H9 (cell line): Measurements from ENCODE around the gene EFNA1. TPM values are rescaled to one million over a fixed set of nuclear protein-coding genes. Genes with fewer than 3 reads are reported as not detected.

Experiments used
- DNase-seq: peaks from one replicate; pipeline ENCODE4 v3.0.0-alpha.2; 2017
- H2AFZ ChIP-seq: one replicate; pipeline ENCODE4 v1.6.1; 2013; ENCODE audit warnings: mild to moderate bottlenecking, low read length, control low read depth, moderate library complexity
- H2AK5ac ChIP-seq: 2 replicates; pipeline ENCODE4 v1.6.1; 2013; ENCODE audit warnings: low read length, control low read depth, mixed read lengths; ENCODE audit not compliant: insufficient read length
- H2BK120ac ChIP-seq: one replicate; pipeline ENCODE4 v1.6.1; 2013; ENCODE audit warnings: low read depth, mild to moderate bottlenecking, low read length, control low read depth, inconsistent platforms; ENCODE audit not compliant: poor library complexity, severe bottlenecking
- H2BK12ac ChIP-seq: 2 replicates; pipeline ENCODE4 v1.6.1; 2013; ENCODE audit warnings: low read length, control low read depth, mixed read lengths, low read depth; ENCODE audit not compliant: insufficient read length
- H2BK15ac ChIP-seq: 2 replicates; pipeline ENCODE4 v1.6.1; 2013; ENCODE audit warnings: low read depth, low read length, control low read depth
- H2BK20ac ChIP-seq: one replicate; pipeline ENCODE4 v1.6.1; 2013; ENCODE audit warnings: low read depth, mild to moderate bottlenecking, low read length, control low read depth, inconsistent platforms; ENCODE audit not compliant: poor library complexity, severe bottlenecking
- H2BK5ac ChIP-seq: 2 replicates; pipeline ENCODE4 v1.6.1; 2013; ENCODE audit warnings: low read length, control low read depth, mixed read lengths; ENCODE audit not compliant: insufficient read length
- H3K14ac ChIP-seq: 2 replicates; pipeline ENCODE4 v1.6.1; 2013; ENCODE audit warnings: low read length, control low read depth; ENCODE audit not compliant: insufficient read depth
- H3K18ac ChIP-seq: 2 replicates; pipeline ENCODE4 v1.6.1; 2013; ENCODE audit warnings: low read depth, mild to moderate bottlenecking, mixed read lengths, low read length, control low read depth; ENCODE audit not compliant: insufficient read length
- H3K23ac ChIP-seq: 2 replicates; pipeline ENCODE4 v1.6.1; 2013; ENCODE audit warnings: low read length, control low read depth, mixed read lengths, low read depth; ENCODE audit not compliant: insufficient read length
- H3K23me2 ChIP-seq: 2 replicates; pipeline ENCODE4 v1.6.1; 2013; ENCODE audit warnings: low read depth, mild to moderate bottlenecking, mixed read lengths, low read length, control low read depth; ENCODE audit not compliant: insufficient read length, poor library complexity, severe bottlenecking
- H3K27ac ChIP-seq: 2 replicates; pipeline ENCODE4 v1.5.1; 2013; ENCODE audit warnings: low read length, control low read depth, mixed read lengths, low read depth; ENCODE audit not compliant: insufficient read length
- H3K27me3 ChIP-seq: 2 replicates; pipeline ENCODE4 v1.6.1; 2013; ENCODE audit warnings: low read length, control low read depth, inconsistent platforms; ENCODE audit not compliant: insufficient read depth
- H3K4ac ChIP-seq: 2 replicates; pipeline ENCODE4 v1.6.1; 2013; ENCODE audit warnings: low read depth, mild to moderate bottlenecking, control low read depth, inconsistent platforms, low read length, moderate library complexity
- H3K4me1 ChIP-seq: 2 replicates; pipeline ENCODE4 v1.6.1; 2013; ENCODE audit warnings: low read length, control low read depth, inconsistent platforms; ENCODE audit not compliant: insufficient read depth
- H3K4me2 ChIP-seq: 2 replicates; pipeline ENCODE4 v1.6.1; 2013; ENCODE audit warnings: low read length, control low read depth, mixed read lengths; ENCODE audit not compliant: insufficient read length, insufficient read depth
- H3K56ac ChIP-seq: 2 replicates; pipeline ENCODE4 v1.6.1; 2013; ENCODE audit warnings: low read depth, mild to moderate bottlenecking, mixed read lengths, low read length, control low read depth; ENCODE audit not compliant: insufficient read length
- H3K79me1 ChIP-seq: 2 replicates; pipeline ENCODE4 v1.6.1; 2013; ENCODE audit warnings: low read depth, mild to moderate bottlenecking, moderate library complexity, low read length, control low read depth, inconsistent platforms; ENCODE audit not compliant: insufficient read depth, poor library complexity, severe bottlenecking
- H3K79me2 ChIP-seq: 2 replicates; pipeline ENCODE4 v1.6.1; 2013; ENCODE audit warnings: low read length, control low read depth, inconsistent platforms; ENCODE audit not compliant: insufficient read depth
- H3K9ac ChIP-seq: 2 replicates; pipeline ENCODE4 v1.6.1; 2013; ENCODE audit warnings: low read length, control low read depth, mixed read lengths; ENCODE audit not compliant: insufficient read length; ENCODE audit errors: extremely low read depth
- H3K9me3 ChIP-seq: one replicate; pipeline ENCODE4 v1.6.1; 2013; ENCODE audit warnings: low read depth, low read length, inconsistent platforms; ENCODE audit not compliant: control insufficient read depth
- H3T11ph ChIP-seq: one replicate; pipeline ENCODE4 v1.6.1; 2013; ENCODE audit warnings: mild to moderate bottlenecking, low read length, control low read depth, inconsistent platforms
- H4K20me1 ChIP-seq: one replicate; pipeline ENCODE4 v1.6.1; 2013; ENCODE audit not compliant: control insufficient read depth, insufficient read length, insufficient read depth
- H4K5ac ChIP-seq: 2 replicates; pipeline ENCODE4 v1.6.1; 2013; ENCODE audit warnings: low read depth, mild to moderate bottlenecking, mixed read lengths, low read length, control low read depth; ENCODE audit not compliant: insufficient read length
- H4K8ac ChIP-seq: replicated peaks from 2 replicates; pipeline ENCODE4 v1.6.1; 2013; ENCODE audit warnings: low read length, control low read depth, mixed read lengths, low read depth; ENCODE audit not compliant: insufficient read length
- H4K91ac ChIP-seq: 2 replicates; pipeline ENCODE4 v1.6.1; 2013; ENCODE audit warnings: low read depth, mild to moderate bottlenecking, moderate library complexity, mixed read lengths, low read length, control low read depth; ENCODE audit not compliant: insufficient read length
- H3K27ac Mint-ChIP-seq, 3 experiments: 2 replicates in 2 of 3; 3 replicates in 1 of 3; pipeline ENCODE4 v1.8.0; 2020 to 2021; ENCODE audit warnings: mixed read lengths in 3 of 3, mild to moderate bottlenecking in 1 of 3, moderate library complexity in 1 of 3
- H3K27me3 Mint-ChIP-seq: 2 replicates; pipeline ENCODE4 v1.8.0; 2021; ENCODE audit warnings: low read depth, mild to moderate bottlenecking, moderate library complexity, mixed read lengths
- H3K36me3 Mint-ChIP-seq, 3 experiments: 2 replicates in 2 of 3; 3 replicates in 1 of 3; pipeline ENCODE4 v1.8.0; 2020 to 2021; ENCODE audit warnings: low read depth in 3 of 3, mixed read lengths in 3 of 3; ENCODE audit not compliant: insufficient read depth in 1 of 3
- H3K4me1 Mint-ChIP-seq, 2 experiments: 2 replicates each; pipeline ENCODE4 v1.8.0; 2020; ENCODE audit warnings: mixed read lengths in 2 of 2
- H3K4me3 Mint-ChIP-seq, 2 experiments: 2 replicates in 1 of 2; 3 replicates in 1 of 2; pipeline ENCODE4 v1.8.0; 2020 to 2021; ENCODE audit warnings: mild to moderate bottlenecking in 2 of 2, mixed read lengths in 2 of 2, moderate library complexity in 1 of 2
- H3K9me3 Mint-ChIP-seq, 2 experiments: 2 replicates in 1 of 2; 3 replicates in 1 of 2; pipeline ENCODE4 v1.8.0; 2020; ENCODE audit warnings: mild to moderate bottlenecking in 2 of 2, mixed read lengths in 2 of 2, moderate library complexity in 1 of 2
- CTCF ChIP-seq: fragments of 200-600 bp; sonication (generic); conservative IDR thresholded peaks from 3 replicates; pipeline ENCODE4 v1.8.0; 2021; ENCODE audit warnings: antibody characterized with exemption, mild to moderate bottlenecking
- WGBS: extraction: QIAGEN DNeasy Blood & Tissue Kit; methylation state at CpG from one replicate; pipeline ENCODE4 v1.1.7; 2013; ENCODE audit warnings: missing lambda C conversion rate, low lambda C conversion rate, mixed read lengths; ENCODE audit not compliant: insufficient read length; ENCODE audit errors: extremely low coverage; 5-methylcytosine and 5-hydroxymethylcytosine counted together
- total RNA-seq: library from RNA; stranded (reverse); gene quantifications from 2 replicates; pipeline ENCODE4 v1.2.1, GENCODE V29; 2021

EFNA1 gene
- total RNA-seq, 1 experiment from 2014 or later, result 1.4 TPM

- Histone ChIP-seq H4K91ac (no peak overlapping the region), H2BK120ac (no peak overlapping the region), H4K20me1 (no peaks in the 10 kb centered on the region), H3K4me2 (peak overlapping the region; percentile 75), H4K8ac (no peak overlapping the region), H3T11ph (no peak overlapping the region), H4K5ac (no peak overlapping the region), H2AFZ (no peak overlapping the region), H2BK20ac (no peak overlapping the region), H3K79me2 (no peaks in the 10 kb centered on the region; the same call in 1 of the 2 replicates), H3K27me3 (no peaks in the 10 kb centered on the region), H2AK5ac (no peak overlapping the region), H3K9me3 (no peaks in the 10 kb centered on the region), H3K56ac (no peak overlapping the region), H3K9ac (peak overlapping the region; percentile 24), H2BK15ac (no peak overlapping the region), H2BK5ac (no peak overlapping the region), H3K23me2 (peaks cover 18% of the 10 kb centered on the region), H3K23ac (no peak overlapping the region), H3K4ac (no peak overlapping the region), H2BK12ac (no peak overlapping the region), H3K4me1 (no peaks in the 10 kb centered on the region), H3K79me1 (no peaks in the 10 kb centered on the region), H3K27ac (no peak overlapping the region), H3K14ac (no peak overlapping the region), H3K18ac (no peak overlapping the region)
- H3K27ac Mint-ChIP-seq, result peak overlapping the region; percentile 93 to 98 (median 93); a peak in 5 of 7 replicates
- no peaks in the 10 kb centered on the region; the same call in none of the 2 replicates for H3K27me3 Mint-ChIP-seq
- peak; percentile 75 for DNase-seq
- H3K9me3 Mint-ChIP-seq, result no peaks in the 10 kb centered on the region
- H3K36me3 Mint-ChIP-seq, result peaks cover 26 to 51% (median 39%) of the 10 kb centered on the region in 3 experiments
- TF ChIP-seq CTCF, result no peak
- H3K4me3 Mint-ChIP-seq, result peak overlapping the region; percentile 92 to 97
- no CpG with 5 or more reads among the region's 35 CpGs for WGBS
- H3K4me1 Mint-ChIP-seq, result peaks cover 23 to 37% of the 10 kb centered on the region in 2 experiments
Observed at GRCh38 chr1:155174324-155175280, 46.9 kb downstream of the EFNA1 start.
